CD4-positive, alpha-beta memory T cell (primary cell): ENCODE data around the gene ZBTB21. TPM values are rescaled to one million over a fixed set of nuclear protein-coding genes. Genes with fewer than 3 reads are reported as not detected.

Experiments used
- CTCF ChIA-PET: fragments of 350-600 bp; sonication (Branson Sonifier 250); formaldehyde crosslinking; loops from one replicate; lab custom pipeline; 2021; ENCODE audit warnings: inconsistent platforms; ENCODE audit not compliant: partially characterized antibody; lab: Charles Lee
- POLR2A ChIA-PET: fragments of 350-600 bp; sonication (Branson Sonifier 250); formaldehyde crosslinking; loops from one replicate; lab custom pipeline; 2021; ENCODE audit not compliant: partially characterized antibody; lab: Charles Lee
- DNase-seq, 5 donors: peaks; one replicate each; pipeline versions ENCODE4 v3.0.0 to v3.0.0-alpha.2; 2020 to 2022; ENCODE audit warnings: mixed read lengths in 1 of 5
- H3K27ac ChIP-seq: one replicate; pipeline ENCODE4 v1.7.0; 2013; ENCODE audit warnings: low read depth, low read length
- H3K27me3 ChIP-seq: 2 replicates; pipeline ENCODE4 v1.7.0; 2013; ENCODE audit warnings: mild to moderate bottlenecking, low read length, moderate library complexity; ENCODE audit not compliant: insufficient read depth
- H3K36me3 ChIP-seq: 2 replicates; pipeline ENCODE4 v1.7.0; 2013; ENCODE audit warnings: mild to moderate bottlenecking, low read length, moderate library complexity; ENCODE audit not compliant: insufficient read depth
- H3K4me1 ChIP-seq: 2 replicates; pipeline ENCODE4 v1.7.0; 2013; ENCODE audit warnings: mild to moderate bottlenecking, low read length, moderate library complexity; ENCODE audit not compliant: insufficient read depth
- H3K4me3 ChIP-seq, 2 donors: one replicate each; pipeline ENCODE4 v1.7.0; 2013; ENCODE audit warnings: low read length in 2 of 2, mild to moderate bottlenecking in 1 of 2
- H3K9me3 ChIP-seq, 2 donors: one replicate each; pipeline ENCODE4 v1.7.0; 2013; ENCODE audit warnings: low read length in 2 of 2, control low read depth in 1 of 2; ENCODE audit not compliant: control insufficient read depth in 1 of 2
- H3K27ac Mint-ChIP-seq, 7 donors: one replicate each; pipeline ENCODE4 v1.8.0; 2020 to 2021; ENCODE audit warnings: mixed read lengths in 7 of 7, mild to moderate bottlenecking in 6 of 7, inconsistent platforms in 3 of 7, moderate library complexity in 3 of 7
- H3K27me3 Mint-ChIP-seq, 2 donors: one replicate each; pipeline ENCODE4 v1.8.0; 2020 to 2021; ENCODE audit warnings: mixed read lengths in 2 of 2
- H3K36me3 Mint-ChIP-seq, 2 donors: one replicate each; pipeline ENCODE4 v1.8.0; 2020 to 2021; ENCODE audit warnings: mixed read lengths in 2 of 2, inconsistent platforms in 1 of 2, mild to moderate bottlenecking in 1 of 2
- H3K4me1 Mint-ChIP-seq, 4 donors: one replicate each; pipeline ENCODE4 v1.8.0; 2020 to 2021; ENCODE audit warnings: mixed read lengths in 4 of 4, mild to moderate bottlenecking in 1 of 4
- H3K4me3 Mint-ChIP-seq, 8 donors: one replicate each; pipeline ENCODE4 v1.8.0; 2020 to 2021; ENCODE audit warnings: mixed read lengths in 8 of 8, mild to moderate bottlenecking in 7 of 8, moderate library complexity in 6 of 8, inconsistent platforms in 3 of 8
- H3K9me3 Mint-ChIP-seq, 8 donors: one replicate each; pipeline ENCODE4 v1.8.0; 2020 to 2021; ENCODE audit warnings: mixed read lengths in 8 of 8, mild to moderate bottlenecking in 5 of 8, inconsistent platforms in 3 of 8, moderate library complexity in 1 of 8
- intact Hi-C: fragments of 100-400 bp; cut with micrococcal nuclease; formaldehyde crosslinking; loops from one replicate; pipeline ENCODE4 v1.15.1; 2023
- polyA plus RNA-seq, 2 donors: library from polyadenylated mRNA; unstranded; fragments of 300-500 nt; fragmentation: Illumina TruSeq; gene quantifications; one replicate each; pipeline ENCODE4 v1.2.3, GENCODE V29; 2021
- total RNA-seq, 2 experiments: library from RNA; stranded (reverse); gene quantifications; one replicate each; pipeline ENCODE4 v1.2.3, GENCODE V29; 2021

ZBTB21 gene
- total and polyA plus RNA-seq, 4 experiments from 2014 or later, result 4.3 to 21.7 (median 13.5) TPM

DNA sequence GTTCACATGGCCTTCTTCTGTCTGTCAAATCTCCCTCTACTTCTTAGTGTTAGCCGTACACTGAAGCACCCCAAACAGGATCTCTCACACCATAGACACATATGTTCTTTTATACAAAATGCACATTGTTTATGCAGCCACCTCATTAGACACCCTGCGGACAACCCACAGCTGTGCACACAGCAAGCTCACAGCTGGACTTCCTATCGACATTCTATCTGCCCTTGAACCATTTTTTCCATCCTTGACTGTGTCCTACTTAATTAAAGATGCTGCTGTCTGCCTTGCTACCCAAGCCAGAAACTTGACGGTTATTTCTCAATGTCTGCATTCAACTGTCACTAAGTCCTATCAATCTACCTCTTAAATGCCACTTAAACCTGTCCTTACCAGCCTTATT lies 3.2 kb upstream of the ZBTB21 start:
- H3K27me3 Mint-ChIP-seq, result peaks cover 1 to 5% of the 10 kb centered on the region in 2 donors
- H3K9me3 Mint-ChIP-seq, result peaks cover 0 to 5% (median 2%) of the 10 kb centered on the region in 8 donors
- Histone ChIP-seq H3K4me1 (peaks cover 14% of the 10 kb centered on the region), H3K4me3 (no peak overlapping the region), H3K27me3 (no peaks in the 10 kb centered on the region), H3K9me3 (no peaks in the 10 kb centered on the region), H3K27ac (no peak overlapping the region), H3K36me3 (no peaks in the 10 kb centered on the region)
- H3K27ac Mint-ChIP-seq, result peak overlapping the region in 4 of 7 donors; percentile 11 to 80 (median 33)
- intact Hi-C loops, result no loop called here
- DNase-seq, result no peak
- peaks cover 0 to 13% of the 10 kb centered on the region in 2 donors for H3K36me3 Mint-ChIP-seq
- H3K4me1 Mint-ChIP-seq, result peaks cover 8 to 27% (median 11%) of the 10 kb centered on the region in 4 donors
- POLR2A ChIA-PET, result interaction anchor here (1.2 to 8.4 kb wide), 2 partner anchors 49 to 94 kb away, joined by 4 to 147 read pairs; no protein-coding TSS in a partner anchor
- CTCF ChIA-PET, result interaction anchor here (0.9 to 4.4 kb wide), 3 partner anchors 50 to 97 kb away, joined by 3 to 19 read pairs (median 3); no protein-coding TSS in a partner anchor
- H3K4me3 Mint-ChIP-seq, result peak overlapping the region in 5 of 8 donors; percentile 3 to 94 (median 17)

DNA sequence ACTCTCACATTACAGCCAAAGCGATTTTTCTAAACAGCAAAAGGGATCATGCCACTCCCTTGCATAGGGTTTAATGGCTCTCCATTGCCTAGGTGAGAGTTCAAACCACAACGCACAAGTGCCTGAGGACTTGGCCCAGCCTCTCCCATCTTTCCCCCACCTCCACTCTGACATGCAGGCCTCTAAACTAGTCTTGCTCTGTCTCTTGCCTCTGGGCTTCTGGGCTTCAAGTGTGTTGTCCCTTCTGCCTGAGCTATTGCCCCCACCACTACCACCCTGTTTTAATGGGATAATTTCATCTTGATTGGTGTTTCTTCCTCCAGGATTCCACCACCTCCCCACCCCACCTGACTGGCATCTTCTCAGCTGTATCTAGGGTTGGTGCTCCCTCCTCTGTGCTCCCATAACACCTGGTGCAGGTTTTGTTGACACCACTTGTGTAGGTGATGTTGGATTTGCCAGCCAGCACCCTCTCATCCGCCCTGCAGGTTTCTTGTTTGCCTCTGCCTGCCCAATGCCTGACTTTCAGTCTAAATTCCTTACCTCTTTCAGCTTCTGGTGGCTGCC lies 2.7 kb upstream of the ZBTB21 start:
- POLR2A ChIA-PET, result interaction anchor here (1.0 to 8.4 kb wide), 4 partner anchors 18 to 95 kb away, joined by 3 to 147 read pairs (median 4); no protein-coding TSS in a partner anchor
- no peak overlapping the region for H3K27ac ChIP-seq
- no peaks in the 10 kb centered on the region for H3K36me3 ChIP-seq
- peaks cover 0 to 5% (median 2%) of the 10 kb centered on the region in 8 donors for H3K9me3 Mint-ChIP-seq
- H3K27me3 ChIP-seq, result no peaks in the 10 kb centered on the region
- H3K27me3 Mint-ChIP-seq, result peaks cover 1 to 5% of the 10 kb centered on the region in 2 donors
- no peak for DNase-seq
- H3K9me3 ChIP-seq, result no peaks in the 10 kb centered on the region
- H3K4me1 Mint-ChIP-seq, result peaks cover 9 to 29% (median 13%) of the 10 kb centered on the region in 4 donors
- H3K36me3 Mint-ChIP-seq, result peaks cover 0 to 13% of the 10 kb centered on the region in 2 donors
- CTCF ChIA-PET, result interaction anchor here (1.0 to 4.4 kb wide), 3 partner anchors 95 to 97 kb away, joined by 3 to 27 read pairs (median 19); no protein-coding TSS in a partner anchor
- peak overlapping the region in 4 of 7 donors; percentile 42 to 80 (median 56) for H3K27ac Mint-ChIP-seq
- H3K4me3 Mint-ChIP-seq, result peak overlapping the region in 6 of 8 donors; percentile 48 to 94 (median 76)
- H3K4me3 ChIP-seq, result no peak overlapping the region
- intact Hi-C loops, result no loop called here
- H3K4me1 ChIP-seq, result peaks cover 14% of the 10 kb centered on the region

DNA sequence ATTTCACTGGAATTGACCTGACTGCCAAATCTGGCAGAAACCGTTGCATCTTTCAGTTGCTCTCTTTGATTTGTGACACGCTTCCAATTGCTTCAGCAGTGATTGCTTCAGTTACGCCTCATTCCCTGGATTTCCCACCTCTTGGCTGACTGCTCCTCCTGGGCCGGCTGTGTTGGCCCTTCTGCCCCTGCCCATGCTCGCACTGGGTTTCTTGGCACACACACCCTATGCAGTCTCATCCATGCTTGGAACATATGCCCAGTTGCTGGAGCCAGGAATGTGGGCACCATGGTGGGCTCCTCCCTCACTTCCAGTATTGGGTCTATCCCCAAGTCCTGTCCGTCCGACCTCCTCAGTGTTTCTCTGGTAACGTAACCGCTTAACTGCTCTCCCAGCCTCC lies 2.2 kb upstream of the ZBTB21 start:
- H3K27me3 Mint-ChIP-seq, result peaks cover 1 to 5% of the 10 kb centered on the region in 2 donors
- Histone ChIP-seq H3K4me3 (no peak overlapping the region), H3K36me3 (no peaks in the 10 kb centered on the region), H3K9me3 (no peaks in the 10 kb centered on the region), H3K27ac (no peak overlapping the region), H3K27me3 (no peaks in the 10 kb centered on the region), H3K4me1 (peaks cover 14% of the 10 kb centered on the region)
- intact Hi-C loops, result no loop called here
- peaks cover 14 to 34% (median 16%) of the 10 kb centered on the region in 4 donors for H3K4me1 Mint-ChIP-seq
- H3K9me3 Mint-ChIP-seq, result peaks cover 0 to 5% (median 2%) of the 10 kb centered on the region in 8 donors
- peak overlapping the region in 6 of 7 donors; percentile 13 to 90 (median 70) for H3K27ac Mint-ChIP-seq
- ChIA-PET POLR2A (interaction anchor here (1.0 to 8.4 kb wide), 4 partner anchors 19 to 96 kb away, joined by 3 to 147 read pairs (median 16); no protein-coding TSS in a partner anchor), CTCF (interaction anchor here (3.1 kb wide), 1 partner anchor 95 kb away, joined by 27 read pairs; no protein-coding TSS in a partner anchor)
- DNase-seq, result no peak
- peaks cover 0 to 14% of the 10 kb centered on the region in 2 donors for H3K36me3 Mint-ChIP-seq
- peak overlapping the region in 7 of 8 donors; percentile 61 to 94 (median 89) for H3K4me3 Mint-ChIP-seq

DNA sequence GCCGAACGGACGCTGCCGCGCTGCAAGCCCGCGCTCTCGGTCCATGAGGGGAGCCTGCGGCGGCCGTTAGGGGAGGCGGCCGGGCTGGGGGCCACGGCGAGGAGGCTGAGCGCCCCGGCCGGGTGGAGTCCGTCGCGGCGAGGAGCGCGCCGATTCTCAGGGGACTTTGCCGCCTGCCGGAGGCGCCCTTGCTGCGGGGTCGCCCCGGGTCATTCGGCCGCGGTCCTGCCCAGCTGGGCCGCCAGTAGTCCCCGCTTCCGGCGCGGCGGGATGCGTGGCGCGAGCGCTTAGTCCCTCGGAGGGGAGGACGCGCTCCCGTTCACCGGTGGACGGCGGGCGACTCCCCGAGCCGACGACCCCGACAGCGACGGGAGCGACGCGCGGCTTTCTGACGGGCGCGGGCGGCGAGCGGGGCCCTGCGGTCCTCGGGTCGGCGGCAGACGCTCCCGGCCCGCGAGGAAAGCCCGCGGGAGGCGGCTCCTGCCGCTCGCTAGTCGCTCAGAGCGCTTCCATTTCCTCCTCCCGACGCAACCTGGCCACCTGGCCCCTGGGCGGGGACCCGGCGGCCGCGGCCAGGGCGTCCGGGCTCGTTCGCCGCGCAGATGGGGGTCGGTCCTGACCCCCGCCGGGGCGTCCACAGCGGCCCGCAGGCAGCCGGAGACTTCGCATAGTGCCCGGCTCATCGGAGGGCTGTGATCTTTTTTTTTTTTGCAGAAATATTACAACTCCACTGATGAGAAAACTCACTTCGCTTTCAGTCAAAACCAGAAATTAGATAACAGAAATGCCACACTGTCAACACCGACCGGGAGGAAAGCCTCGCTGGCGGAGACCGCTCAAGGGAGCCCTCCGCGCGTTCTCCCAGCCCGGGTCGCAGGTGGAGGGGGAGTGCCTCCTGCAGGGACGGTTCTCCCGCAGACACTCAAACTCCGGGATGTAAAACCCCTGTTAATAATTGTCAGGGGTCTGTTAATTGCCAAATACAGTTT lies 641 bp upstream of the ZBTB21 start:
- DNase-seq, result peak in 4 of 5 donors; percentile 31 to 51 (median 35)

GRCh38 chr21:42009018-42009830 lies 936 bp downstream of the ZBTB21 start:
- no peaks in the 10 kb centered on the region for H3K36me3 ChIP-seq
- Mint-ChIP-seq H3K27me3 (peaks cover 0 to 5% of the 10 kb centered on the region in 2 donors), H3K27ac (peak overlapping the region; percentile 86 to 100 (median 93)), H3K36me3 (peaks cover 5 to 24% of the 10 kb centered on the region in 2 donors), H3K4me1 (peaks cover 20 to 59% (median 29%) of the 10 kb centered on the region in 4 donors), H3K4me3 (peak overlapping the region; percentile 84 to 91 (median 88)), H3K9me3 (peaks cover 0 to 5% (median 0%) of the 10 kb centered on the region in 8 donors)
- peak; percentile 30 to 72 (median 34) for DNase-seq
- ChIA-PET CTCF (interaction anchor here (1.0 to 5.9 kb wide), 6 partner anchors 10 to 108 kb away, joined by 3 to 39 read pairs (median 13); no protein-coding TSS in a partner anchor), POLR2A (interaction anchor here (0.7 to 8.4 kb wide), 12 partner anchors 15 to 726 kb away, joined by 3 to 147 read pairs (median 6); partner anchors contain the start of gene MX2)
- no peaks in the 10 kb centered on the region for H3K27me3 ChIP-seq
- H3K9me3 ChIP-seq, result no peaks in the 10 kb centered on the region
- intact Hi-C loops, result no loop called here
- H3K4me1 ChIP-seq, result peaks cover 19% of the 10 kb centered on the region
- peak overlapping the region; percentile 37 to 83 for H3K4me3 ChIP-seq
- H3K27ac ChIP-seq, result peak overlapping the region; percentile 91

More for the DNA sequence above, 641 bp upstream of the ZBTB21 start:
- Mint-ChIP-seq H3K27me3 (peaks cover 1 to 5% of the 10 kb centered on the region in 2 donors), H3K4me3 (peak overlapping the region; percentile 84 to 100 (median 90)), H3K4me1 (peaks cover 18 to 46% (median 22%) of the 10 kb centered on the region in 4 donors), H3K36me3 (peaks cover 5 to 20% of the 10 kb centered on the region in 2 donors), H3K9me3 (peaks cover 0 to 5% (median 2%) of the 10 kb centered on the region in 8 donors), H3K27ac (peak overlapping the region; percentile 76 to 100 (median 93))
- peak overlapping the region in 1 of 2 donors; percentile 83 for H3K4me3 ChIP-seq
- intact Hi-C loops, result loop anchor here (1.0 to 2.0 kb wide), 4 partner anchors 52 to 486 kb away; partner anchors contain the start of gene RSPH1
- no peaks in the 10 kb centered on the region for H3K9me3 ChIP-seq
- CTCF ChIA-PET, result interaction anchor here (1.1 to 3.1 kb wide), 4 partner anchors 53 to 107 kb away, joined by 3 to 27 read pairs (median 13); no protein-coding TSS in a partner anchor
- no peaks in the 10 kb centered on the region for H3K27me3 ChIP-seq
- peaks cover 14% of the 10 kb centered on the region for H3K4me1 ChIP-seq
- H3K27ac ChIP-seq, result peak overlapping the region; percentile 91
- H3K36me3 ChIP-seq, result no peaks in the 10 kb centered on the region
- POLR2A ChIA-PET, result interaction anchor here (0.6 to 8.4 kb wide), 7 partner anchors 52 to 728 kb away, joined by 3 to 147 read pairs (median 6); partner anchors contain the start of gene MX2
